K562 (cell line): ENCODE data around the gene PDHX. TPM values are rescaled to one million over a fixed set of nuclear protein-coding genes. Genes with fewer than 3 reads are reported as not detected.

Experiments used
- CREM ChIP-seq: IDR thresholded peaks from 2 replicates; pipeline ENCODE4 v1.6.1; 2014; ENCODE audit warnings: antibody characterized with exemption, low read depth
- CXXC5 ChIP-seq: fragments of 250-450 bp; sonication (Bioruptor Pico); IDR thresholded peaks from 2 replicates; pipeline ENCODE4 v1.8.0; 2022; ENCODE audit warnings: inconsistent platforms, mild to moderate bottlenecking, moderate library complexity
- DDX20 ChIP-seq: fragments of 450-650 bp; IDR thresholded peaks from 2 replicates; pipeline ENCODE4 v1.6.1; 2016; ENCODE audit warnings: missing genetic modification characterization, low read depth, mild to moderate bottlenecking, missing compliant biosample characterization, moderate library complexity
- ERF ChIP-seq: fragments of 450-650 bp; formaldehyde crosslinking; IDR thresholded peaks from 2 replicates; pipeline ENCODE4 v1.4.0; 2020; ENCODE audit warnings: mild to moderate bottlenecking, mixed read lengths
- FOSL1 ChIP-seq: fragments of 200-800 bp; sonication (Bioruptor generic); conservative IDR thresholded peaks from 2 replicates; pipeline ENCODE4 v1.6.1; 2016; ENCODE audit warnings: missing genetic modification characterization, missing compliant biosample characterization
- HINFP ChIP-seq: fragments of 450-650 bp; conservative IDR thresholded peaks from 2 replicates; pipeline ENCODE4 v1.6.1; 2016; ENCODE audit warnings: missing genetic modification characterization, low read depth, mild to moderate bottlenecking, control low read depth, missing compliant biosample characterization
- HNRNPLL ChIP-seq: fragments of 200-400 bp; formaldehyde crosslinking; IDR thresholded peaks from 2 replicates; pipeline ENCODE4 v1.6.1; 2017; ENCODE audit warnings: low read length, low read depth, mild to moderate bottlenecking; ENCODE audit not compliant: poor library complexity, severe bottlenecking
- ID3 ChIP-seq, 2 experiments: fragments of 250-450 bp in 1 of 2; fragments of 450-650 bp in 1 of 2; sonication (Bioruptor Pico) in 1 of 2; IDR thresholded peaks; 2 replicates each; pipeline versions ENCODE4 v1.6.1 to v1.8.0; 2016 to 2021; ENCODE audit warnings: mild to moderate bottlenecking in 2 of 2, moderate library complexity in 2 of 2, missing compliant biosample characterization in 1 of 2, missing genetic modification characterization in 1 of 2
- JUNB ChIP-seq: fragments of 450-650 bp; formaldehyde crosslinking; conservative IDR thresholded peaks from 2 replicates; pipeline ENCODE4 v1.4.0; 2020; ENCODE audit warnings: mild to moderate bottlenecking
- JUND ChIP-seq, 2 experiments: IDR thresholded peaks; 2 replicates in 1 of 2; 3 replicates in 1 of 2; pipeline ENCODE4 v1.6.1; 2011; ENCODE audit warnings: borderline replicate concordance in 2 of 2, low read depth in 2 of 2, low read length in 2 of 2, improper control_type of control experiment in 1 of 2, missing biosample characterization in 1 of 2, missing genetic modification characterization in 1 of 2, missing genetic modification reagents in 1 of 2
- MLX ChIP-seq, 2 experiments: fragments of 450-650 bp in 1 of 2; sonication (generic) in 1 of 2; formaldehyde crosslinking; conservative IDR thresholded peaks; 2 replicates each; pipeline versions ENCODE4 v1.4.0 to v1.8.1; 2020 to 2022; ENCODE audit warnings: mild to moderate bottlenecking in 1 of 2, missing genetic modification reagents in 1 of 2
- NR2C1 ChIP-seq, 2 experiments: fragments of 450-650 bp; IDR thresholded peaks; 2 replicates each; pipeline ENCODE4 v1.6.1; 2017; ENCODE audit warnings: mild to moderate bottlenecking in 2 of 2, antibody characterized with exemption in 1 of 2, inconsistent platforms in 1 of 2, missing compliant biosample characterization in 1 of 2, missing genetic modification characterization in 1 of 2
- NR3C1 ChIP-seq: sonication (generic); formaldehyde crosslinking; IDR thresholded peaks from 2 replicates; pipeline ENCODE4 v1.8.1; 2022; ENCODE audit warnings: missing genetic modification reagents
- NR4A1 ChIP-seq, 2 experiments: fragments of 250-450 bp in 1 of 2; fragments of 450-650 bp in 1 of 2; sonication (Bioruptor Pico) in 1 of 2; IDR thresholded peaks; 2 replicates each; pipeline versions ENCODE4 v1.4.0 to v1.6.1; 2016 to 2020; ENCODE audit warnings: mild to moderate bottlenecking in 2 of 2, missing compliant biosample characterization in 1 of 2, missing genetic modification characterization in 1 of 2, moderate library complexity in 1 of 2
- RBM14 ChIP-seq: fragments of 200-400 bp; formaldehyde crosslinking; IDR thresholded peaks from 2 replicates; pipeline ENCODE4 v1.6.1; 2018; ENCODE audit warnings: low read depth, mild to moderate bottlenecking, low read length, moderate library complexity, borderline replicate concordance; ENCODE audit not compliant: insufficient read depth
- RFX1 ChIP-seq: fragments of 450-650 bp; IDR thresholded peaks from 2 replicates; pipeline ENCODE4 v1.6.1; 2016; ENCODE audit warnings: mild to moderate bottlenecking, moderate library complexity
- SMARCE1 ChIP-seq: fragments of 450-650 bp; IDR thresholded peaks from 2 replicates; pipeline ENCODE4 v1.7.1; 2016; ENCODE audit warnings: mild to moderate bottlenecking
- TAF7 ChIP-seq: fragments of 450-650 bp; IDR thresholded peaks from 2 replicates; pipeline ENCODE4 v1.6.1; 2016; ENCODE audit warnings: missing genetic modification characterization, missing compliant biosample characterization
- THAP7 ChIP-seq: fragments of 250-450 bp; sonication (Bioruptor Pico); IDR thresholded peaks from 2 replicates; pipeline ENCODE4 v1.5.0; 2021
- XRCC3 ChIP-seq: fragments of 450-650 bp; IDR thresholded peaks from 2 replicates; pipeline ENCODE4 v1.6.1; 2017; ENCODE audit warnings: mild to moderate bottlenecking, moderate library complexity
- ZNF384 ChIP-seq: IDR thresholded peaks from 2 replicates; pipeline ENCODE4 v1.6.1; 2012; ENCODE audit warnings: low read depth, low read length, improper control_type of control experiment
- ZNF511 ChIP-seq: sonication (generic); formaldehyde crosslinking; IDR thresholded peaks from 2 replicates; pipeline ENCODE4 v1.8.0; 2022; ENCODE audit warnings: mild to moderate bottlenecking, missing genetic modification reagents
- polyA plus RNA-seq, 8 experiments: library from polyadenylated mRNA; depleted of rRNA in 4 of 8; stranded (reverse) in 5 of 8; unstranded in 3 of 8; fragments of >200 nt; fragmentation: Nextera tagmentation in 2 of 8; fragmentation: Illumina TruSeq in 1 of 8; extraction: Ambion mirVana in 2 of 8; extraction: Trizol in 1 of 8; gene quantifications; 2 replicates each; pipeline versions ENCODE4 v1.2.1 to v1.2.3, GENCODE V29; 2011 to 2014; ENCODE audit warnings: inconsistent platforms in 1 of 8, missing spikeins in 1 of 8
- total RNA-seq, 7 experiments: library from RNA; depleted of rRNA in 6 of 7; stranded (reverse); fragments of >200 nt in 6 of 7; fragmentation: Illumina TruSeq in 2 of 7; extraction: Trizol in 2 of 7; gene quantifications; 2 replicates each; pipeline versions ENCODE4 v1.2.1 to v1.2.3, GENCODE V29; 2011 to 2021; ENCODE audit warnings: low replicate concordance in 1 of 7

The PDHX gene
- total and polyA plus RNA-seq, 9 of the 15 experiments (the other 6 are each of a cell fraction or from before 2014, with no cell fraction given) = 20.8 to 43.5 (median 31.2) TPM

GRCh38 chr11:35040221-35040942 is 124.0 kb downstream of the PDHX start (continued):
- no peak for TF ChIP-seq XRCC3
- no peak for TF ChIP-seq ERF (CRISPR knock-in tag)
- peak; percentile 87 for TF ChIP-seq SMARCE1
- peak; percentile 38; the same call in 1 of the 2 replicates for TF ChIP-seq RFX1
- no peak for TF ChIP-seq JUNB (CRISPR knock-in tag)
- TF ChIP-seq NR3C1 = no peak
- TF ChIP-seq DDX20 (tag) = no peak
- TF ChIP-seq ZNF511 (CRISPR knock-in tag) = no peak
- TF ChIP-seq JUND (IDR thresholded peaks at IDR 0.05; ENCODE audit: borderline replicate concordance, low read depth, low read length) = peak; percentile 82
- TF ChIP-seq JUND (tag; IDR thresholded peaks at IDR 0.05; ENCODE audit: borderline replicate concordance, low read depth, low read length) = peak; percentile 58; the same call in 2 of the 3 replicates
- no peak for TF ChIP-seq THAP7 (CRISPR knock-in tag)
- TF ChIP-seq NR2C1 (IDR thresholded peaks at IDR 0.05) = no peak
- peak; percentile 31 for TF ChIP-seq NR2C1 (tag; IDR thresholded peaks at IDR 0.05)
- peak; percentile 20; the same call in 1 of the 2 replicates for TF ChIP-seq CREM
- TF ChIP-seq FOSL1 (tag) = peak; percentile 98
- TF ChIP-seq TAF7 (tag) = peak; percentile 64
- TF ChIP-seq ZNF384 = no peak
- no peak for TF ChIP-seq NR4A1 (CRISPR knock-in tag; IDR thresholded peaks at IDR 0.05)
- no peak for TF ChIP-seq NR4A1 (tag; IDR thresholded peaks at IDR 0.05)
- no peak for TF ChIP-seq CXXC5
- TF ChIP-seq RBM14 = no peak
- TF ChIP-seq HNRNPLL = no peak
- TF ChIP-seq HINFP (tag) = no peak
- TF ChIP-seq MLX (CRISPR knock-in tag; conservative IDR thresholded peaks at IDR 0.05) = no peak
- TF ChIP-seq ID3 (CRISPR knock-in tag; IDR thresholded peaks at IDR 0.05) = no peak
- no peak for TF ChIP-seq ID3 (tag; IDR thresholded peaks at IDR 0.05)
